ENCODE results near the gene PEX10. TPM values are rescaled to one million over a fixed set of nuclear protein-coding genes. Genes with fewer than 3 reads are reported as not detected.

PEX10 gene
- total RNA-seq, 1 donor from 2014 or later: 15.8 TPM

DNA sequence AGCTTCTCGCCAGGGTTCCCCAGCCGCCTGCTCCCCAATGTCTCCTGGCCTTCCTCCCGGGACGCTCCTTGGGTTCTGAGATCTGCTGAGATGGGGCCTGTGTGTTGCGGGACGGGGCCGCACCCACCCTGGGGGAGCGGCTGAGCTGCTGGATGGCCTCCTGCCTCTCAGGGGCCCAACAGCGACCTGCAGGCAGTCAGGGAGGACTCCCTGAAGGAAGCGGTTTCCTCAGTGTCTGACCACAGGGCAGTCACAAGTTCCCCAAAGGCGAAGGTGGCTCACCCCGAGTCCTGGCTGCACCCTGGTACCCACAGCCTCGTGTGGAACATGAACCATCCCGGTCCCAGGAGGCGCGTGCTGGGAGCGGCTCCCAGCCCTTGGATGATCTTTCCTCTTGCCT lies 45.1 kb upstream of the PEX10 start:
- Histone ChIP-seq H3K36me3 (no peaks in the 10 kb centered on the region), H3K4me3 (no peak overlapping the region), H3K27me3 (ENCODE audit: low read depth) (peaks cover 81% of the 10 kb centered on the region), H3K9me3 (replicated peaks) (no peaks in the 10 kb centered on the region), H3K27ac (replicated peaks) (no peak overlapping the region), H3K4me1 (peaks cover 12% of the 10 kb centered on the region)
- TF ChIP-seq, protein P1, sequence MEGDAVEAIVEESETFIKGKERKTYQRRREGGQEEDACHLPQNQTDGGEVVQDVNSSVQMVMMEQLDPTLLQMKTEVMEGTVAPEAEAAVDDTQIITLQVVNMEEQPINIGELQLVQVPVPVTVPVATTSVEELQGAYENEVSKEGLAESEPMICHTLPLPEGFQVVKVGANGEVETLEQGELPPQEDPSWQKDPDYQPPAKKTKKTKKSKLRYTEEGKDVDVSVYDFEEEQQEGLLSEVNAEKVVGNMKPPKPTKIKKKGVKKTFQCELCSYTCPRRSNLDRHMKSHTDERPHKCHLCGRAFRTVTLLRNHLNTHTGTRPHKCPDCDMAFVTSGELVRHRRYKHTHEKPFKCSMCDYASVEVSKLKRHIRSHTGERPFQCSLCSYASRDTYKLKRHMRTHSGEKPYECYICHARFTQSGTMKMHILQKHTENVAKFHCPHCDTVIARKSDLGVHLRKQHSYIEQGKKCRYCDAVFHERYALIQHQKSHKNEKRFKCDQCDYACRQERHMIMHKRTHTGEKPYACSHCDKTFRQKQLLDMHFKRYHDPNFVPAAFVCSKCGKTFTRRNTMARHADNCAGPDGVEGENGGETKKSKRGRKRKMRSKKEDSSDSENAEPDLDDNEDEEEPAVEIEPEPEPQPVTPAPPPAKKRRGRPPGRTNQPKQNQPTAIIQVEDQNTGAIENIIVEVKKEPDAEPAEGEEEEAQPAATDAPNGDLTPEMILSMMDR (IDR thresholded peaks at IDR 0.05; ENCODE audit: borderline replicate concordance): no peak
- no peak for DNase-seq
- intact Hi-C loops (cut with micrococcal nuclease): no loop called here

DNA sequence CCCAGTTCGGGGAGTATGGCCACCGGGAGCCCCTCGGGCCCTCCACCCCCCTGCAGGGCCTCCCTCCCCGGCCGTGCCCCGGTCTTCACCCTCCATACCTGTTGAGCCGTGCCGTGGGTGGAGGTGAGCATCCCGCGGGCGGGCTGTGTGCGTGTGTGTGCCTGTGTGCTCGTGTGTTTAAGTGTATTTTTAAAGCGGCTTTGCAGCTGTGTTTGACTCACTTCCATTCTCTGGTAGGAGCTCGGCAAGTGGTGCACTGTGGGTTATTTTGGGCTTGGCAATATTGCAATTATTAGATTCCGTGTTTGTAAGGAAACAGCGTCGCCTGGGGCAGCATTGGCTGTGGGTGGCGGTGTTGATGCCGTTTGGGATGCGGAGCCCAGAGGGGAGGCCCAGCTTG lies 43.4 kb upstream of the PEX10 start:
- Histone ChIP-seq H3K36me3 (no peaks in the 10 kb centered on the region), H3K4me3 (no peak overlapping the region), H3K27ac (replicated peaks) (no peak overlapping the region), H3K9me3 (replicated peaks) (no peaks in the 10 kb centered on the region), H3K4me1 (peaks cover 12% of the 10 kb centered on the region), H3K27me3 (ENCODE audit: low read depth) (peaks cover 85% of the 10 kb centered on the region)
- no peak for DNase-seq
- intact Hi-C loops (cut with micrococcal nuclease): no loop called here
- TF ChIP-seq, protein P1 (IDR thresholded peaks at IDR 0.05; ENCODE audit: borderline replicate concordance): no peak

DNA sequence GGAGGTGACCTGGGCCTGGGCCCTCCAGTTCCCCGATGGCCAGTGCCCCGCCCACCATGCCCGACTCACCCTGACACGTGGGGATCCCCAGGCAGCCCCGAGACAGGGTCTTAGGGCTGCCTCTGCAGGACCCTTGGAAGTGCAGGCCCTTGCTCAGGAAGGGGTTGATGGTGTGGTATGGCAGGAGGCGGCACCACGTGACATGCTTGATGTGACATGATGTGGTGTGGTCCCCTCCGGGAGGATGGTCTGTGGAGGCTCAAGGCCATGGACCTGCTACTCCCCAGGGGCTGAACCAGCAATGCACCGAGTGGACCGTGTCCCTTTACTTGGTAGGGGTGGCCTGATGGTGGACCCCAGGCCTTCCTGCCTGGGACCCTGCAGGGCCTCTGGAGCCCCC lies 41.9 kb upstream of the PEX10 start:
- TF ChIP-seq, protein P1 (IDR thresholded peaks at IDR 0.05; ENCODE audit: borderline replicate concordance): no peak
- Histone ChIP-seq H3K4me3 (no peak overlapping the region), H3K27ac (replicated peaks) (no peak overlapping the region), H3K27me3 (ENCODE audit: low read depth) (peaks cover 92% of the 10 kb centered on the region), H3K9me3 (replicated peaks) (no peaks in the 10 kb centered on the region), H3K4me1 (no peaks in the 10 kb centered on the region), H3K36me3 (no peaks in the 10 kb centered on the region)
- intact Hi-C loops (cut with micrococcal nuclease): no loop called here
- DNase-seq: no peak

DNA sequence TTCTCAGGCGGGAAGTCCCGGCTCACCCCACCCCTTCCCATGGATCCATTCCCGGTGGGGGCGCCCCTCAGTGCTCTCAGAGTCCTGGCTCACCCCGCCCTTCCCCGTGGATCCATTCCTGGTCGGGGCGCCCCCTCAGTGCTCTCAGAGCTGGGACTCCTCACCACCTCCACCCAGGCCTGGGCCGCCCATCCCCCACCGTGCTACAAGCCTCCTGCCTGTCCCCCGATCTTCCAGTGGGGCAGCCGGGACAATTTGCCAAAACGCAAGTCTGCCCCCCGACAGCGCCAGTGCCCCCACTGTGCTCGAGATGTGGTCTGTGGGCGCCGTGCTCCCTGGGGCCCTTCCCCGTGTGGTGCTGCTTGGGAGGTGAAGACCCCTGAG lies 40.6 kb upstream of the PEX10 start:
- Histone ChIP-seq H3K27ac (replicated peaks) (no peak overlapping the region), H3K9me3 (replicated peaks) (no peaks in the 10 kb centered on the region), H3K27me3 (ENCODE audit: low read depth) (peaks cover 93% of the 10 kb centered on the region), H3K4me1 (no peaks in the 10 kb centered on the region), H3K36me3 (no peaks in the 10 kb centered on the region), H3K4me3 (no peak overlapping the region)
- TF ChIP-seq, protein P1 (IDR thresholded peaks at IDR 0.05; ENCODE audit: borderline replicate concordance): no peak
- intact Hi-C loops (cut with micrococcal nuclease): no loop called here
- DNase-seq: no peak

DNA sequence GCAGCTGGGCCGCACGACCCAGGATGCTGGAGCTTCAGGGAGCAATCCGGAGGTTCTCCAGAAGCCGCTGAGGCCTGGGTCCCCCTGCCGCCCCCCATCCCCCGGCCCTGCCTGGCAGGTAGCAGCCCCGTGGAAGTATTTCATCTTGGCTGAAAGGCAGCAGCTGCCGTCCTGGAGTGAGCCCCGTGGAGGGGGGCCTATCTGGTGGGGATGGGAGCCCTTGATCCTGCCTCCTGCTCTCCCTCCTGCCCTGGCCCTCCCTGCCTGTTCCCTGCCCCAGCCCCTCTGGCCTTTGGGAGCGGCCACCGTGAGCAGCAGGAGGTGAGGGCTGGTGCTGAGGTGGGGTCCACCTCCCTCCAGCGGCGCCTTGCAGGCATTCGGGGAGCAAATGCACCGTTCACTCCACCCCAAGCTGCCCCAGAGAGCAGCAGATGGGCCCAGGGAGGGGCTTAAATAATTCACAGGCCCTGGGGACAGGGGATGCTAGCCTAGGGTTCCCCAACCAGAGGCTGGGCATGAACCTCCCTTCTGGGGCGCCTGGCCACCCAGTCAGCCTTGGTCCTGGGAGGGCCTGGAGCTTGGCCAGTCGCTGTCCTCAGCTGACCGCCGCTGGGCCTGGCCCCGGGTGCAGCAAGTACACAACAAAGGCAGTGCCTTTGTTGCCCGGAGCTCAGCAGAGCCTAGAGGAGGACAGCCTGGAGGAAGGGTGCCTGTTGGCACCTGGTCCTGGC lies 40.0 kb upstream of the PEX10 start:
- no peaks in the 10 kb centered on the region for H3K4me1 ChIP-seq
- no peak for DNase-seq
- peaks cover 96% of the 10 kb centered on the region for H3K27me3 ChIP-seq (ENCODE audit: low read depth)
- H3K9me3 ChIP-seq (replicated peaks): no peaks in the 10 kb centered on the region
- intact Hi-C loops (cut with micrococcal nuclease): no loop called here
- TF ChIP-seq, protein P1 (IDR thresholded peaks at IDR 0.05; ENCODE audit: borderline replicate concordance): no peak
- H3K4me3 ChIP-seq: no peak overlapping the region
- no peaks in the 10 kb centered on the region for H3K36me3 ChIP-seq
- H3K27ac ChIP-seq (replicated peaks): no peak overlapping the region
